ENCODE measurements around the gene ELAVL3. TPM values are rescaled to one million over a fixed set of nuclear protein-coding genes. Genes with fewer than 3 reads are reported as not detected.

ELAVL3 gene
- total and polyA plus RNA-seq, 2 of the 8 experiments (the other 6 are each of a cell fraction or from before 2014, with no cell fraction given) = 0.80 to 1.0 TPM

- Histone ChIP-seq H4K20me1 (replicated peaks in 1 of 2; ENCODE audit: control insufficient read depth in 1 of 2, insufficient read depth in 2 of 2, low read length in 2 of 2) (peaks cover 0 to 3% of the 10 kb centered on the region in 2 experiments), H2BK20ac (ENCODE audit: low read length) (no peak overlapping the region), H4K91ac (replicated peaks; ENCODE audit: insufficient read length, low read length) (no peak overlapping the region), H3K18ac (ENCODE audit: extremely low read depth, low read length) (no peak overlapping the region), H3K14ac (ENCODE audit: insufficient read length) (no peak overlapping the region), H2AFZ (ENCODE audit: low read length) (no peak overlapping the region), H3K9me3 (ENCODE audit: insufficient read depth in 2 of 2, low read depth in 1 of 2, low read length in 1 of 2) (no peaks in the 10 kb centered on the region), H4K5ac (ENCODE audit: insufficient read length, low read depth, low read length) (no peak overlapping the region), H3K36me3 (ENCODE audit: control insufficient read depth in 2 of 4, insufficient read depth in 4 of 4, low read length in 3 of 4) (peaks cover 0 to 3% (median 0%) of the 10 kb centered on the region in 4 experiments; a peak in 2 of 8 replicates), H2BK5ac (ENCODE audit: low read depth, low read length) (no peak overlapping the region), H3K4me2 (ENCODE audit: insufficient read depth in 1 of 2, low read depth in 2 of 2, low read length in 2 of 2) (no peak overlapping the region), H3K9ac (replicated peaks in 1 of 4; ENCODE audit: extremely low read depth in 1 of 4, low read depth in 3 of 4, low read length in 3 of 4) (no peak overlapping the region), H4K8ac (ENCODE audit: extremely low read depth, insufficient read depth, low read length) (no peak overlapping the region), H3K23ac (ENCODE audit: insufficient read length) (no peak overlapping the region), H3K4me3 (ENCODE audit: extremely low read depth in 1 of 4, insufficient read depth in 2 of 4, low read depth in 3 of 4, low read length in 4 of 4) (no peak overlapping the region), H2BK12ac (ENCODE audit: low read depth, low read length) (no peak overlapping the region), H3K79me2 (ENCODE audit: control insufficient read depth in 1 of 2, insufficient read depth in 2 of 2, low read length in 2 of 2) (no peaks in the 10 kb centered on the region), H3K23me2 (ENCODE audit: low read depth, low read length) (no peaks in the 10 kb centered on the region), H3K79me1 (ENCODE audit: low read depth, low read length) (no peaks in the 10 kb centered on the region; the same call in 1 of the 2 replicates), H2BK15ac (ENCODE audit: low read length) (no peak overlapping the region), H3K27ac (ENCODE audit: low read depth, low read length) (no peak overlapping the region), H3K4me1 (replicated peaks in 1 of 4; ENCODE audit: control insufficient read depth in 3 of 4, insufficient read depth in 4 of 4, low read length in 3 of 4) (no peaks in the 10 kb centered on the region), H3K27me3 (replicated peaks in 1 of 4; ENCODE audit: control insufficient read depth in 3 of 4, extremely low read depth in 1 of 4, insufficient read depth in 3 of 4, low read length in 3 of 4) (no peaks in the 10 kb centered on the region), H2AK5ac (ENCODE audit: low read depth, low read length) (no peak overlapping the region), H3K4ac (replicated peaks; ENCODE audit: insufficient read length, low read depth, low read length) (no peak overlapping the region), H3K56ac (replicated peaks; ENCODE audit: insufficient read length, low read depth, low read length) (no peak overlapping the region), H2BK120ac (replicated peaks; ENCODE audit: low read depth, low read length) (no peak overlapping the region)
- 93% methylated on average over 9 of the region's 9 CpGs; no CpG with 5 or more reads in 1 of the 2 experiments for WGBS, 2 experiments (ENCODE audit: extremely low coverage in 1 of 2, insufficient coverage in 1 of 2, insufficient read length in 1 of 2, insufficient replicate concordance in 2 of 2, low coverage in 1 of 2, low lambda C conversion rate in 2 of 2, missing lambda C conversion rate in 1 of 2)
- no peak for DNase-seq (ENCODE audit: low read depth in 1 of 2, low spot score in 2 of 2)
- CTCF ChIA-PET (ENCODE audit: partially characterized antibody) = interaction anchor here (1.0 to 1.9 kb wide), 3 partner anchors 11 to 49 kb away, joined by 3 to 6 read pairs (median 3); no protein-coding TSS in a partner anchor
- no peak for FAIRE-seq
- POLR2A ChIA-PET (ENCODE audit: partially characterized antibody) = interaction anchor here (1.3 to 2.1 kb wide), 2 partner anchors 9 to 26 kb away, joined by 4 to 8 read pairs; partner anchors contain the start of gene ECSIT
- TF ChIP-seq RNF2 (IDR thresholded peaks at IDR 0.05; ENCODE audit: borderline replicate concordance, low read depth, low read length, missing control alignments, poor library complexity, severe bottlenecking) = no peak
- TF ChIP-seq TAF1 (IDR thresholded peaks at IDR 0.05; ENCODE audit: low read depth, low read length) = no peak
- no peak for TF ChIP-seq CBX5 (IDR thresholded peaks at IDR 0.05; ENCODE audit: low read depth, low read length)
- no peak for TF ChIP-seq RAD21 (IDR thresholded peaks at IDR 0.05 in 1 of 2, conservative IDR thresholded peaks at IDR 0.05 in 1 of 2; ENCODE audit: low read depth in 2 of 2, low read length in 2 of 2)
Observed at GRCh38 chr19:11519138-11519537, 38.3 kb upstream of the ELAVL3 start.
